ENCODE data around the gene LIF. TPM values are rescaled to one million over a fixed set of nuclear protein-coding genes. Genes with fewer than 3 reads are reported as not detected.

Gene LIF
- total RNA-seq, 1 experiment from 2014 or later: 75.4 TPM

DNA sequence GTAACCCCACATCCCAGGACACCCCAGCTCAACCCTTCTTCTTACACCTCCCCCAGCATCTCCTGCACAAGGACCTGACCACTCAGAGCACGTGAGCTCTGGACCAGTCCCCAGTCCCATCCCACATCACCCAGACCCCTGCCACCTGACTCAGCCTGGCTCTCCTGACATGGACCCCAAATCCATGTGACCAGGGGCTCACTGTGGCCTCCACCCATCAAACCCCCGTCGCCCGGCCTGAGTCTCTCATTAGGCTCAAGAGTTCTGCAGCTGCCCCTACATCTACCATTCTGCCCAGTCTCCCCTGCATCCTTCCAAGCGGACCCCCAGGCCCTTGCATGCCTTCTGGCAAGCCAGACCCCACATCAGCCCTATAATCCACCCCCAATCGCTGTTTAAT lies 1.9 kb upstream of the LIF start:
- no peaks in the 10 kb centered on the region for H3K27me3 ChIP-seq (ENCODE audit: insufficient read depth, low read length)
- no peaks in the 10 kb centered on the region for H3K9me3 ChIP-seq (ENCODE audit: control insufficient read depth in 1 of 2, insufficient read depth in 1 of 2, low read depth in 1 of 2, low read length in 2 of 2)
- H4K20me1 ChIP-seq (ENCODE audit: insufficient read depth): no peaks in the 10 kb centered on the region
- peak overlapping the region; percentile 96 for H3K4me2 ChIP-seq (ENCODE audit: low read length)
- ChIA-PET POLR2A (no interaction called here), CTCF (no interaction called here), RAD21 (ENCODE audit: low non-redundant PET in 1 of 2, low total read pairs in 2 of 2, uncharacterized antibody in 2 of 2, unreplicated experiment in 2 of 2) (interaction anchor here in 1 of 2 experiments (0.6 kb wide), 1 partner anchor 14 kb away, joined by 3 read pairs; no protein-coding TSS in a partner anchor)
- H3K9ac ChIP-seq (ENCODE audit: low read length): peak overlapping the region; percentile 84
- H2AFZ ChIP-seq (ENCODE audit: low read depth, low read length, poor library complexity, severe bottlenecking): no peak overlapping the region
- intact Hi-C loops (cut with micrococcal nuclease): no loop called here
- peaks cover 4 to 19% of the 10 kb centered on the region in 2 experiments; a peak in 3 of 4 replicates for H3K36me3 ChIP-seq (ENCODE audit: control insufficient read depth in 1 of 2, insufficient read depth in 2 of 2, low read length in 2 of 2)
- H3K79me2 ChIP-seq (ENCODE audit: insufficient read depth, low read length): peaks cover 91% of the 10 kb centered on the region
- H3K9me2 ChIP-seq (ENCODE audit: insufficient read depth): no peaks in the 10 kb centered on the region
- DNase-seq (ENCODE audit: low read depth, low spot score) (no peak), ATAC-seq (no peak)
- BruUV-seq (replicated peaks): no TSS peak
- no peak for TF ChIP-seq EGR1 (IDR thresholded peaks at IDR 0.05; ENCODE audit: low read depth)
- no peak for TF ChIP-seq CEBPB (IDR thresholded peaks at IDR 0.05; ENCODE audit: low read depth)
- TF ChIP-seq ELF1 (IDR thresholded peaks at IDR 0.05; ENCODE audit: borderline replicate concordance, low read depth): no peak
- TF ChIP-seq, protein P1, sequence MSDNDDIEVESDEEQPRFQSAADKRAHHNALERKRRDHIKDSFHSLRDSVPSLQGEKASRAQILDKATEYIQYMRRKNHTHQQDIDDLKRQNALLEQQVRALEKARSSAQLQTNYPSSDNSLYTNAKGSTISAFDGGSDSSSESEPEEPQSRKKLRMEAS (IDR thresholded peaks at IDR 0.05): no peak
- peak overlapping the region; percentile 85 for H3K27ac ChIP-seq (ENCODE audit: low read depth, low read length)
- H3K4me1 ChIP-seq (ENCODE audit: control insufficient read depth in 1 of 2, insufficient read depth in 2 of 2, low read length in 2 of 2): peaks cover 66 to 100% of the 10 kb centered on the region in 2 experiments
- H3K4me3 ChIP-seq (replicated peaks in 1 of 2; ENCODE audit: low read depth in 1 of 2, low read length in 2 of 2): no peak overlapping the region

DNA sequence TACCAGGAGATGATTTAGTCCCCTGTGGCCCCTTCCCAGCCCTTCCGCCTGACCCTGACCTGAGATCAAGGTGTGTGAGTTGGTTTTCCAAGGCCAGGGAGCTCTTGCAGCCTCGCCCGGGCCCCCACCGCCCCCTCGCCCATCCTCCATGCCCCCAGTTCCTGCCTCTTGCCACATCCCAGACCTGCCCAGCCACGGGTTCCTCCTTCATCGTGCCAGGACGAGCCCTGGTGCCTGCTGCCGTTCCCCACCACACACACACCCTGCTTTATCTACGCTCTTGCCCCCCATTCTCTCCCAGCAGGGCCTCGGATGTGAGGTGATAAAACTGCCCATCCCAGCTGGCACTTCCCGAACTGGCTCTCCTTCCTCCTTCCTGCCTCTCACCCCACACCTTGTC lies 1.4 kb upstream of the LIF start:
- ChIA-PET CTCF (no interaction called here), POLR2A (no interaction called here), RAD21 (ENCODE audit: low non-redundant PET in 1 of 2, low total read pairs in 2 of 2, uncharacterized antibody in 2 of 2, unreplicated experiment in 2 of 2) (interaction anchor here in 1 of 2 experiments (0.6 kb wide), 1 partner anchor 14 kb away, joined by 3 read pairs; no protein-coding TSS in a partner anchor)
- peaks cover 92% of the 10 kb centered on the region for H3K79me2 ChIP-seq (ENCODE audit: insufficient read depth, low read length)
- intact Hi-C loops (cut with micrococcal nuclease): no loop called here
- TF ChIP-seq JUND (IDR thresholded peaks at IDR 0.05): no peak
- TF ChIP-seq POLR2AphosphoS5 (IDR thresholded peaks at IDR 0.05; ENCODE audit: low read depth, low read length): peak; percentile 41; the same call in 1 of the 2 replicates
- no peak for ATAC-seq
- peaks cover 4 to 24% of the 10 kb centered on the region in 2 experiments; a peak in 3 of 4 replicates for H3K36me3 ChIP-seq (ENCODE audit: control insufficient read depth in 1 of 2, insufficient read depth in 2 of 2, low read length in 2 of 2)
- H3K4me2 ChIP-seq (ENCODE audit: low read length): peak overlapping the region; percentile 96
- H3K9me2 ChIP-seq (ENCODE audit: insufficient read depth): no peaks in the 10 kb centered on the region
- H4K20me1 ChIP-seq (ENCODE audit: insufficient read depth): no peaks in the 10 kb centered on the region
- peak overlapping the region; percentile 84 for H3K9ac ChIP-seq (ENCODE audit: low read length)
- H3K4me1 ChIP-seq (ENCODE audit: control insufficient read depth in 1 of 2, insufficient read depth in 2 of 2, low read length in 2 of 2): peaks cover 62 to 100% of the 10 kb centered on the region in 2 experiments
- no peak overlapping the region for H2AFZ ChIP-seq (ENCODE audit: low read depth, low read length, poor library complexity, severe bottlenecking)
- no peak for DNase-seq (ENCODE audit: low read depth, low spot score)
- BruUV-seq (replicated peaks): no TSS peak
- H3K27ac ChIP-seq (ENCODE audit: low read depth, low read length): peak overlapping the region; percentile 85
- H3K4me3 ChIP-seq (replicated peaks in 1 of 2; ENCODE audit: low read depth in 1 of 2, low read length in 2 of 2): no peak overlapping the region
- H3K9me3 ChIP-seq (ENCODE audit: control insufficient read depth in 1 of 2, insufficient read depth in 1 of 2, low read depth in 1 of 2, low read length in 2 of 2): no peaks in the 10 kb centered on the region
- H3K27me3 ChIP-seq (ENCODE audit: insufficient read depth, low read length): no peaks in the 10 kb centered on the region
